Kidney glomerular epithelial cell (primary cell): Measurements from ENCODE around the gene BEST2.
"Not testable (repeated sequence)": the region's sequence is repeated elsewhere in the genome, so short reads cannot be mapped to it uniquely, and the experiment has no call there.

Experiments used
- DNase-seq: peaks from one replicate; lab custom pipeline; 2025; lab: John Stamatoyannopoulos, UW

Gene BEST2

DNA sequence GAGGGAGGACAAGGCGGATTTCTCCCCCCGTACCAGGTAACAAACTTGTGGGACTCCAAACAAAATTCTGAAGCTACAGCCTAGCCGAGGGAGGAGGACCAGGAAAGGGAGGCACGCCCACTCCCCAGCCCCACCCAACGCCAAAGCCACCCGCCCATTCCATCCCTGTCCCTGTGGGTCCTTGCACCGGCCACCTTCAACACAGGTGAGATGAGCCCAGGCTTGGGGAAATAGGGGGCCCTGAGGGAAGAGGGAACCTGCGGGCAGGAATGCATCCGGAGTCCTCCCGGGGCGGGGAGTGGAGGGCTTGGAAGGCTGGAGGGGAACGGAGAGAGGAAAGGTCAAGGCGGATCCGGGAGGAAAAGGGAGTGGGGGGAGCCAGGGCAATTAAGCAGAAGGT is at the start of gene BEST2:
Gene BEST2 (plus strand): TSS at position 157 of the 400 bp plus-strand sequence. CDS start 802 bp downstream, outside the sequence.
- DNase-seq, result no peak

GRCh38 chr19:12703046-12703445 is 48.5 kb upstream of the BEST2 start:
- DNase-seq, result peak; percentile 29

- no peak for DNase-seq
These were observed 46.4 kb upstream of the BEST2 start for GRCh38 chr19:12705169-12705568.

DNA sequence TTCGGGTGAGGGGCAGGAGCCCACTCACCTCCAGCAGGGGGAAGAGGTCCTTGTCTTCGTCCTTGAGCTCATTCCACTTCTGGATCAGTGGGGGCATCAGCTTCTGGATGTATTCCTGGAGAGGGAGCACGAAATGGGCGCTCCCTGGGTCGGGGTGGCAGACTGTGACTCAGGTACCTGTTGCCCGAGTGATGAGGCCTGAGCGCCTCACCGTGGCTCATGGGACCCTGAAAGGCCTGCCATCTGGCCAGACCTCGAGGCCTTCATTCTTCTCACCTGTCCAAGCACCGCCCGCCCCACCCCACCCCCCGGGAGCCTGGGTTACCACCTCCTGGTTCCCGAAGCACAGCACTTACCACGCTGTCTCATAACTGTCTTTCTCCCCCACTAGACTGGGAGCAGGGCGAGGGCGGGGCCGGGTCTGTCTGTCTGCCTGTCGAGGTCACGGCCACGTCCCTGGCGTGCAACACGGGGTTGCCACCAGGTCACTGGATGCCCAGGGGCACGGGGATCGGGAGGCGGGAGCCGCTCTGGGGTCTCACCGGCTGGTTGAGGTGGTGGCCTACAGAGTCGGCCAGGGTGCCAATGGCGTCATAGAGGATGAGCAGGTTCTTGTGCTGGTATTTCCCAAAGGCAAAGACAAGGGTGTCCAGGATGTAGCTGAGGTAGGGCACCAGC is 45.8 kb upstream of the BEST2 start:
- no peak for DNase-seq

- DNase-seq, result no peak
These were observed 45.3 kb upstream of the BEST2 start for GRCh38 chr19:12706332-12706718.

- no peak for DNase-seq
These were observed 43.0 kb upstream of the BEST2 start for GRCh38 chr19:12708641-12709040.

- DNase-seq, result no peak
These were observed 40.4 kb upstream of the BEST2 start for GRCh38 chr19:12711187-12711586.

GRCh38 chr19:12712077-12712476 is 39.5 kb upstream of the BEST2 start:
- DNase-seq, result not testable (repeated sequence)

GRCh38 chr19:12713304-12713703 is 38.3 kb upstream of the BEST2 start:
- not testable (repeated sequence) for DNase-seq

DNA sequence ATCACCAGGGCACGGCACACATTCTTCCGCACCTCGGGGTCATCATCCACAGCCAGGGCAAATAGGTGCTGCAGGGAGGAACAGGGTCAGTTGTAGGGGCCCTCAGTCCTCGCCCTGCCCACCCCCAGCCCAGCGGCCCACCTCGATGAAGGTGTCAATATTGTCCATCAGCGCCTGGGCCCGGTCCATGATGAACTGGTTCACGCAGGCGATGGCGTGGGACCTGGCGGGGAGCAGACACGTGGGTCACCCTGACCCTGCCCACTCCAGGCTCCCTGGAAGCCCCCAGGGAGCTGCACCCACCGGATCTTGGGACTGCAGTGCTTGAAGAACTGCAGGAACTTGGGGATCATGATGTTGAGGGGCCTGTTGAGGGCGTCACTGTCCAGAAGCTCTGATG is 36.5 kb upstream of the BEST2 start:
- no peak for DNase-seq

DNA sequence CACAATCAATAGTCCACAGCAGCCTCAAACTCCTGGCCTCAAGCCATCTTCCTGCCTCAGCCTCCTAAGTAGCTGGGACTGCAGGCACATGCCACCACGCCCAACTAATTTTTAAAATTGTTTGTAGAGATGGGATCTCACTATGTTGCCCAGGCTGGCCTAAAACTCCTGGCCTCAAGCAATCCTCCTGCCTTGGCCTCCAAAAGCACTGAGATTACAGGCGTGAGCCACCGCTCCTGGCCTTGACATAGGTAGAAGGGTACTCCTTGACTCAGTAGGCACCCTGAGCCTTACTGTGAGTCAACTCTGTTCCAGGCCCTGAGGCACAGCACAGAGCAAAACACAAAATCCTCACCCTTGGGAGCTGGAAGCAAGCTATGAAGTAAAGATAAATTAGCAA is 35.7 kb upstream of the BEST2 start:
- no peak for DNase-seq

- DNase-seq, result no peak
These were observed 31.3 kb upstream of the BEST2 start for GRCh38 chr19:12720296-12720695.

- no peak for DNase-seq
These were observed 30.5 kb upstream of the BEST2 start for GRCh38 chr19:12720851-12721655.

GRCh38 chr19:12721656-12722565 is 29.7 kb upstream of the BEST2 start:
- no peak for DNase-seq

GRCh38 chr19:12722566-12723380 is 28.8 kb upstream of the BEST2 start:
- DNase-seq, result peak; percentile 90

DNA sequence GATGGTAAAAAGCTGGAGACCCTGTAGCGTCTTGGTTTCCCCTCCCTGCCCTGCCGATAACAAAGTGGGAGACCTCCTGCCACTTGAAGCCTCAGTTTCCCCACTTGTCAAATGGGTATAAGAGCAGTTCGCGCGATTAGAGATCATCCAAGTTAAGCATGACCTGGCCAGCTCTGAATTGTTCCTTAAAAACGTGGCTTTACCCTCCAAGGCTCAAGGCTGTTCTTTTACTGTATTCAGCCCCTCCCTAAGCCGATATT is 28.3 kb upstream of the BEST2 start:
- DNase-seq, result no peak

DNA sequence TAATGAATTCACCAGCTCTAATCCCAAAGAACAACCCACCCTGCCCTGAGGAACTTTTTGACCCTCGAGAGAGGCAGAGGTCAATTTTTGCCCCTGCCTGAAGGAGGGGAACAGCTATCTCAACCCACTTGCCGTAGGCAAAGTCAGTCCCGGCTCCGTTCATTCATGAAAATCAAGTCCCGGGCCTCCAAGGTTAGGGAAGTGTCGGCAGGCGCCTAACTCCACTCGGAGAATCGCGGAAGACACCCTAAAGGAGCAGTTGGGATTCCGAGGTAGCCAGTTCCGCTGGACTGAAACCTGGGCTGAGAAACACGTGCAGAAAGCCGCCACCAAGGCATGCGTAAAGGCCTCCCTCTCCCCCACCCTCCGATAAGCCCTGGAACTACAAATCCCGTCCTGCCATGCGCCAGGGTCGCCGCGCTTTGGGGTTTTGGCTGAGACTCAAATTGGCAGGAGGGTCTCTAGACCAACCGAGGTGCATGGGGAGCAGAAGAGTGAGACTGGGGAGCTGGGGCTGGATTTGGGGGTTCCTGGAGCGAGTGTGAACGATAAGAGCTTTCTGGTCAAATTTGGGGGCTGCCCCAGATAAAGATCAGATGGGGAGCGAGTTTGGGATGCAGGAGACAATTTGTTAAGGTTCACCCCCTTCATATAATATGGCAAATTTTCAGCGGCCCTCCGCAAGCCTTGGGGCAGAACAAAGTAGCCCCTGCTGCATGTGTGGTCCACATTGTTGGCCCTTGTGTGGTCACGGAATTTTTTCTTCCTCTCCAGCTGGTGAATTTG is 27.8 kb upstream of the BEST2 start, which contains the start of gene TNPO2:
Gene TNPO2 (minus strand): TSS at position 292 of the 786 bp plus-strand sequence. CDS start 2,955 bp downstream, outside the sequence.
- peak; percentile 50 for DNase-seq

DNA sequence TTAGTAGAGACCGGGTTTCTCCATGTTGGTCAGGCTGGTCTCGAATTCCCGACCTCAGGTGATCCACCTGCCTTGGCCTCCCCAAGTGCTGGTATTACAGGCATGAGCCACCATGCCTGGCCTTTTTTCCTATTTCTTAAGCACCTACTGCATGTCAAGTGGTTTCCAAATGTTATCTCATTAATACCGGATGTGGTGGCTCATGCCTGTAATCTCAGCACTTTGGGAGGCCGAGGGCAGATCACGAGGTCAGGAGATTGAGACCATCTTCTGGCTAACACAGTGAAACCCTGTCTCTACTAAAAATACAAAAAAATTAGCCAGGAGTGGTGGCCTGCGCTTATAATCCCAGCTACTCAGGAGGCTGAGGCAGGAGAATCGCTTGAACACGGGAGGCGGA is 26.0 kb upstream of the BEST2 start:
- not testable (repeated sequence) for DNase-seq

GRCh38 chr19:12726988-12727316 is 24.6 kb upstream of the BEST2 start:
- DNase-seq, result no peak

GRCh38 chr19:12727745-12728433 is 23.7 kb upstream of the BEST2 start:
- no peak for DNase-seq
